ENCODE results near the gene SLC24A3.

DNA sequence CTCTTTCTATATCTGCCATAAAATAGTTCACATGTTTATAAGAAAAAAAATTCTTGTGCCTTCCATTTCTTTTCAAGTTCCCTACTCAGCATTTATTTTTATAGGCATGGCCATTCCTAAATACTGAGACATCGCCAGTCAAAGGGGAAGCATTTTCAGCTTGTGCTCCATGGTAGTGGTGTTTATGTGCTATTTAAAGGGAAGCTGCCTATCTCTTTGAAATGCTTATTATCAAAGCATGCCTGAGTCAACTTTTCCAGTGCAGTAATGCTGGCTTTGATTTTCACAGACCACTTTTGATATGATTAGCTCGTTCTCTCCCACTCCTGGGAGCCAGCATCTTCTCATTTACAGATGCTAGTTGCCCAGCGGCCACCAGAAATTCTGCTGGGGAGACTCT, 421.5 kb downstream of the SLC24A3 start:
- no peak for TF ChIP-seq POLR2A (IDR thresholded peaks at IDR 0.05)
- TF ChIP-seq, protein P1, sequence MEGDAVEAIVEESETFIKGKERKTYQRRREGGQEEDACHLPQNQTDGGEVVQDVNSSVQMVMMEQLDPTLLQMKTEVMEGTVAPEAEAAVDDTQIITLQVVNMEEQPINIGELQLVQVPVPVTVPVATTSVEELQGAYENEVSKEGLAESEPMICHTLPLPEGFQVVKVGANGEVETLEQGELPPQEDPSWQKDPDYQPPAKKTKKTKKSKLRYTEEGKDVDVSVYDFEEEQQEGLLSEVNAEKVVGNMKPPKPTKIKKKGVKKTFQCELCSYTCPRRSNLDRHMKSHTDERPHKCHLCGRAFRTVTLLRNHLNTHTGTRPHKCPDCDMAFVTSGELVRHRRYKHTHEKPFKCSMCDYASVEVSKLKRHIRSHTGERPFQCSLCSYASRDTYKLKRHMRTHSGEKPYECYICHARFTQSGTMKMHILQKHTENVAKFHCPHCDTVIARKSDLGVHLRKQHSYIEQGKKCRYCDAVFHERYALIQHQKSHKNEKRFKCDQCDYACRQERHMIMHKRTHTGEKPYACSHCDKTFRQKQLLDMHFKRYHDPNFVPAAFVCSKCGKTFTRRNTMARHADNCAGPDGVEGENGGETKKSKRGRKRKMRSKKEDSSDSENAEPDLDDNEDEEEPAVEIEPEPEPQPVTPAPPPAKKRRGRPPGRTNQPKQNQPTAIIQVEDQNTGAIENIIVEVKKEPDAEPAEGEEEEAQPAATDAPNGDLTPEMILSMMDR (IDR thresholded peaks at IDR 0.05), result no peak
